ENCODE measurements around the gene CSTB. TPM values are rescaled to one million over a fixed set of nuclear protein-coding genes. Genes with fewer than 3 reads are reported as not detected.

Gene CSTB
- total and polyA plus RNA-seq, 2 donors (not counting 3 experiments of a cell fraction or from before 2014, with no cell fraction given) = 65.8 to 83.7 TPM

DNA sequence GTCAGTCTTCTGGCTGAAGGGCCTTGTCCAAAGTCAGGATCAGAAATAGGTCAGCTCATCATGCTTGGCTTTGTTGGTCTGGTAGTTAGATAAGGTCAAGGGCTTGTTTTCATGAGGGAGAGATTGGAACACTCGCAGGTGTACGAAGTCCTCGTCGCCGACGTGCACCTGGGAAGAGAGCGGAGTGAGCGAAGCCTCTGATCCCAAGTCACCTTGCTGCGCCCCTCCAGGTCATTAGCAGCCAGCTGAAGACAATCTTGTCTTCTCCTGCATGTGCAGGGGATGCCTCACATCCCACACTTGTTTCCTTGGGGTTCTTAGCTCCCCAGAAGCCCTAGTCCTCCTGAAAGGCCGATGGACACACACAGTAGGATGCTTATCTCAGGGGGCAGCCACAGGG is 1.9 kb downstream of the CSTB start:
- no peak overlapping the region for H3K9ac ChIP-seq (replicated peaks; ENCODE audit: extremely low read depth, insufficient read depth, low read length)
- dilution Hi-C loops (cut with MboI; ENCODE audit: extremely low pct_ligation_motif_present, low sequenced_read_pairs) = no loop called here
- peaks cover 12% of the 10 kb centered on the region for H3K4me1 ChIP-seq (ENCODE audit: control insufficient read depth, extremely low read depth, insufficient read depth, low read length)
- H3K9me3 ChIP-seq (replicated peaks; ENCODE audit: control insufficient read depth, insufficient read depth, low read length) = no peaks in the 10 kb centered on the region
- ChIA-PET POLR2A (no interaction called here), CTCF (no interaction called here)
- intact Hi-C loops (cut with micrococcal nuclease) = loop anchor here (10.0 kb wide), 1 partner anchor 109 kb away; no protein-coding TSS in a partner anchor
- H3K9me1 ChIP-seq (replicated peaks; ENCODE audit: control insufficient read depth, extremely low read depth, insufficient read depth, low read length) = no peaks in the 10 kb centered on the region
- peaks cover 2% of the 10 kb centered on the region in 2 experiments for H3K27me3 ChIP-seq (ENCODE audit: control insufficient read depth in 2 of 2, insufficient read depth in 2 of 2, low read length in 2 of 2)
- no peak overlapping the region for H3K27ac ChIP-seq (ENCODE audit: insufficient read depth, low read depth, low read length)
- H3K79me2 ChIP-seq (ENCODE audit: control insufficient read depth, insufficient read depth, low read length) = peaks cover 18% of the 10 kb centered on the region
- no peak overlapping the region for H2AFZ ChIP-seq (ENCODE audit: low read depth, low read length)
- H3K4me2 ChIP-seq (ENCODE audit: insufficient read depth, low read length) = no peak overlapping the region
- no peaks in the 10 kb centered on the region for H4K20me1 ChIP-seq (replicated peaks; ENCODE audit: control insufficient read depth, extremely low read depth, insufficient read depth, low read length)
- TF ChIP-seq POLR2A (IDR thresholded peaks at IDR 0.05; ENCODE audit: low read depth, low read length) (no peak), POLR2AphosphoS5 (IDR thresholded peaks at IDR 0.05; ENCODE audit: insufficient read depth, low read depth, low read length) (no peak), CTCF (IDR thresholded peaks at IDR 0.05; ENCODE audit: extremely low read depth in 1 of 2, insufficient read depth in 1 of 2, low read depth in 1 of 2, low read length in 2 of 2) (no peak), JUN (IDR thresholded peaks at IDR 0.05; ENCODE audit: borderline replicate concordance, insufficient read depth, insufficient read length, low read depth) (no peak)
- no peak for FAIRE-seq
- DNase-seq (ENCODE audit: low read depth, low spot score) = no peak
- no TSS peak for BruUV-seq (replicated peaks)
- peaks cover 3 to 10% of the 10 kb centered on the region in 2 experiments for H3K36me3 ChIP-seq (ENCODE audit: control insufficient read depth in 2 of 2, extremely low read depth in 1 of 2, insufficient read depth in 2 of 2, low read length in 2 of 2)
- no peak overlapping the region for H3K4me3 ChIP-seq (replicated peaks in 1 of 3; ENCODE audit: insufficient read depth in 1 of 3, low read depth in 1 of 3, low read length in 3 of 3)

GRCh38 chr21:43772425-43772821 is 3.7 kb downstream of the CSTB start:
- H3K4me2 ChIP-seq (ENCODE audit: insufficient read depth, low read length) = no peak overlapping the region
- CTCF ChIA-PET = no interaction called here
- DNase-seq (ENCODE audit: low read depth, low spot score) (no peak), FAIRE-seq (no peak)
- H3K79me2 ChIP-seq (ENCODE audit: control insufficient read depth, insufficient read depth, low read length) = peaks cover 18% of the 10 kb centered on the region
- dilution Hi-C loops (cut with MboI; ENCODE audit: extremely low pct_ligation_motif_present, low sequenced_read_pairs) = no loop called here
- no peak overlapping the region for H3K9ac ChIP-seq (replicated peaks; ENCODE audit: extremely low read depth, insufficient read depth, low read length)
- peaks cover 17% of the 10 kb centered on the region for H3K4me1 ChIP-seq (ENCODE audit: control insufficient read depth, extremely low read depth, insufficient read depth, low read length)
- POLR2A ChIA-PET = no interaction called here
- TF ChIP-seq CTCF (IDR thresholded peaks at IDR 0.05; ENCODE audit: extremely low read depth in 1 of 2, insufficient read depth in 1 of 2, low read depth in 1 of 2, low read length in 2 of 2) = no peak
- no peak for TF ChIP-seq POLR2AphosphoS5 (IDR thresholded peaks at IDR 0.05; ENCODE audit: insufficient read depth, low read depth, low read length)
- TF ChIP-seq, protein P1, sequence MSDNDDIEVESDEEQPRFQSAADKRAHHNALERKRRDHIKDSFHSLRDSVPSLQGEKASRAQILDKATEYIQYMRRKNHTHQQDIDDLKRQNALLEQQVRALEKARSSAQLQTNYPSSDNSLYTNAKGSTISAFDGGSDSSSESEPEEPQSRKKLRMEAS (IDR thresholded peaks at IDR 0.05; ENCODE audit: insufficient read depth, insufficient read length) = no peak
- no peak for TF ChIP-seq GATA2 (IDR thresholded peaks at IDR 0.05; ENCODE audit: insufficient read depth, insufficient read length, low read depth, low read length)
- TF ChIP-seq FOS (IDR thresholded peaks at IDR 0.05; ENCODE audit: borderline replicate concordance, insufficient read depth, low read length) = no peak
- TF ChIP-seq MYC (IDR thresholded peaks at IDR 0.05; ENCODE audit: low read depth, low read length) = no peak
- no peak for TF ChIP-seq JUN (IDR thresholded peaks at IDR 0.05; ENCODE audit: borderline replicate concordance, insufficient read depth, insufficient read length, low read depth)
- no peak for TF ChIP-seq EZH2 (IDR thresholded peaks at IDR 0.05; ENCODE audit: borderline replicate concordance, low read depth, low read length, severe bottlenecking)
- H3K9me3 ChIP-seq (replicated peaks; ENCODE audit: control insufficient read depth, insufficient read depth, low read length) = no peaks in the 10 kb centered on the region
- no peaks in the 10 kb centered on the region for H3K9me1 ChIP-seq (replicated peaks; ENCODE audit: control insufficient read depth, extremely low read depth, insufficient read depth, low read length)
- H3K36me3 ChIP-seq (ENCODE audit: control insufficient read depth in 2 of 2, extremely low read depth in 1 of 2, insufficient read depth in 2 of 2, low read length in 2 of 2) = peaks cover 3 to 10% of the 10 kb centered on the region in 2 experiments
- no peak overlapping the region for H3K27ac ChIP-seq (ENCODE audit: insufficient read depth, low read depth, low read length)
- BruUV-seq (replicated peaks) = no TSS peak
- no peaks in the 10 kb centered on the region for H4K20me1 ChIP-seq (replicated peaks; ENCODE audit: control insufficient read depth, extremely low read depth, insufficient read depth, low read length)
- no peaks in the 10 kb centered on the region for H3K27me3 ChIP-seq (ENCODE audit: control insufficient read depth in 2 of 2, insufficient read depth in 2 of 2, low read length in 2 of 2)
- no peak overlapping the region for H3K4me3 ChIP-seq (replicated peaks in 1 of 3; ENCODE audit: insufficient read depth in 1 of 3, low read depth in 1 of 3, low read length in 3 of 3)
- intact Hi-C loops (cut with micrococcal nuclease) = loop anchor here (10.0 kb wide), 1 partner anchor 108 kb away; no protein-coding TSS in a partner anchor
- no peak overlapping the region for H2AFZ ChIP-seq (ENCODE audit: low read depth, low read length)
